Neural cell (in vitro differentiated cells): Measurements from ENCODE around the gene PLP1. TPM values are rescaled to one million over a fixed set of nuclear protein-coding genes. Genes with fewer than 3 reads are reported as not detected.

ENCODE experiments used
- H2AFZ ChIP-seq: fragments of 200-600, 300-800 bp; sonication (generic), shearing (Covaris generic); 2 replicates; pipeline ENCODE4 v1.6.0; 2014; ENCODE audit warnings: low read depth, mild to moderate bottlenecking, antibody characterized with exemption, low read length, moderate library complexity
- H3F3A ChIP-seq: fragments of 200-600 bp; shearing (Covaris generic); 2 replicates; pipeline ENCODE4 v1.6.1; 2016; ENCODE audit warnings: mild to moderate bottlenecking, moderate library complexity, mixed read lengths, antibody characterized with exemption, low read length; ENCODE audit not compliant: insufficient read depth, poor library complexity, severe bottlenecking
- H3K27ac ChIP-seq: fragments of 200-600, 300-800 bp; sonication (generic), shearing (Covaris generic); 2 replicates; pipeline ENCODE4 v1.5.1; 2014; ENCODE audit warnings: mild to moderate bottlenecking, low read length, moderate library complexity
- H3K27me3 ChIP-seq: fragments of 300-800, 200-600 bp; sonication (generic), shearing (Covaris generic); 2 replicates; pipeline ENCODE4 v1.6.0; 2014; ENCODE audit warnings: mild to moderate bottlenecking, low read depth, low read length, moderate library complexity; ENCODE audit not compliant: insufficient read depth
- H3K36me3 ChIP-seq: fragments of 300-800, 200-600 bp; sonication (generic), shearing (Covaris generic); 2 replicates; pipeline ENCODE4 v1.5.1; 2014; ENCODE audit warnings: mild to moderate bottlenecking, antibody characterized with exemption, low read length, moderate library complexity; ENCODE audit not compliant: insufficient read depth
- H3K4me2 ChIP-seq: fragments of 300-800, 200-600 bp; sonication (generic), shearing (Covaris generic); 2 replicates; pipeline ENCODE4 v1.6.0; 2014; ENCODE audit warnings: mild to moderate bottlenecking, low read length
- H3K4me3 ChIP-seq: fragments of 300-800, 200-600 bp; sonication (generic), shearing (Covaris generic); 2 replicates; pipeline ENCODE4 v1.5.1; 2014; ENCODE audit warnings: mild to moderate bottlenecking, low read length, moderate library complexity
- H3K79me2 ChIP-seq: fragments of 200-600 bp; shearing (Covaris generic); replicated peaks from 2 replicates; pipeline ENCODE4 v1.6.0; 2014; ENCODE audit warnings: mild to moderate bottlenecking, low read length, moderate library complexity; ENCODE audit not compliant: insufficient read depth
- H3K9ac ChIP-seq: fragments of 300-800, 200-600 bp; sonication (generic), shearing (Covaris generic); 2 replicates; pipeline ENCODE4 v1.6.1; 2016; ENCODE audit warnings: mild to moderate bottlenecking, low read length, mixed read lengths
- H3K9me2 ChIP-seq: fragments of 200-600 bp; shearing (Covaris generic); 2 replicates; pipeline ENCODE4 v1.6.1; 2016; ENCODE audit warnings: mild to moderate bottlenecking, low read length, mixed read lengths; ENCODE audit not compliant: insufficient read depth
- H3K9me3 ChIP-seq: fragments of 200-600, 300-800 bp; sonication (generic), shearing (Covaris generic); 2 replicates; pipeline ENCODE4 v1.6.1; 2016; ENCODE audit warnings: mild to moderate bottlenecking, mixed run types, low read length, moderate library complexity, mixed read lengths
- H4K20me1 ChIP-seq: fragments of 200-600 bp; shearing (Covaris generic); 2 replicates; pipeline ENCODE4 v1.6.1; 2016; ENCODE audit warnings: mild to moderate bottlenecking, mixed run types; ENCODE audit not compliant: insufficient read depth
- EP300 ChIP-seq: fragments of 450-650 bp; conservative IDR thresholded peaks from 2 replicates; pipeline ENCODE4 v1.6.1; 2014; ENCODE audit warnings: antibody characterized with exemption, mild to moderate bottlenecking, moderate library complexity; ENCODE audit not compliant: poor library complexity, severe bottlenecking
- EZH2 ChIP-seq: fragments of 200-600, 300-800 bp; shearing (Covaris generic), sonication (generic); IDR thresholded peaks from 2 replicates; pipeline ENCODE4 v1.6.1; 2014; ENCODE audit warnings: antibody characterized with exemption, low read length, borderline replicate concordance, mild to moderate bottlenecking; ENCODE audit not compliant: insufficient read depth, poor library complexity, severe bottlenecking
- MXI1 ChIP-seq: fragments of 450-650 bp; conservative IDR thresholded peaks from 2 replicates; pipeline ENCODE4 v1.6.1; 2014; ENCODE audit warnings: antibody characterized with exemption, mild to moderate bottlenecking; ENCODE audit not compliant: poor library complexity, severe bottlenecking
- POLR2AphosphoS5 ChIP-seq: IDR thresholded peaks from 2 replicates; pipeline ENCODE4 v1.6.1; 2012
- RAD21 ChIP-seq: fragments of 450-650 bp; conservative IDR thresholded peaks from 2 replicates; pipeline ENCODE4 v1.6.1; 2014; ENCODE audit warnings: antibody characterized with exemption, mild to moderate bottlenecking, moderate library complexity
- SMC3 ChIP-seq: fragments of 450-650 bp; conservative IDR thresholded peaks from 2 replicates; pipeline ENCODE4 v1.6.1; 2014; ENCODE audit warnings: antibody characterized with exemption, mild to moderate bottlenecking, moderate library complexity; ENCODE audit not compliant: poor library complexity
- TAF1 ChIP-seq: IDR thresholded peaks from 2 replicates; pipeline ENCODE4 v1.6.1; 2012; ENCODE audit warnings: low read depth
- polyA plus RNA-seq: library from polyadenylated mRNA; depleted of rRNA; stranded (reverse); fragments of >200 nt; gene quantifications from 2 replicates; pipeline ENCODE4 v1.2.3, GENCODE V29; 2014
- TF ChIP-seq, protein P1 (sequence below): IDR thresholded peaks from 2 replicates; pipeline ENCODE4 v1.6.1; 2012; ENCODE audit warnings: borderline replicate concordance
- TF ChIP-seq, protein P2 (sequence below): fragments of 450-650 bp; IDR thresholded peaks from 2 replicates; pipeline ENCODE4 v1.5.1; 2014; ENCODE audit warnings: antibody characterized with exemption, mild to moderate bottlenecking, moderate library complexity; ENCODE audit not compliant: poor library complexity, severe bottlenecking

PLP1 gene
- polyA plus RNA-seq, 1 donor from 2014 or later: 0.71 TPM

DNA sequence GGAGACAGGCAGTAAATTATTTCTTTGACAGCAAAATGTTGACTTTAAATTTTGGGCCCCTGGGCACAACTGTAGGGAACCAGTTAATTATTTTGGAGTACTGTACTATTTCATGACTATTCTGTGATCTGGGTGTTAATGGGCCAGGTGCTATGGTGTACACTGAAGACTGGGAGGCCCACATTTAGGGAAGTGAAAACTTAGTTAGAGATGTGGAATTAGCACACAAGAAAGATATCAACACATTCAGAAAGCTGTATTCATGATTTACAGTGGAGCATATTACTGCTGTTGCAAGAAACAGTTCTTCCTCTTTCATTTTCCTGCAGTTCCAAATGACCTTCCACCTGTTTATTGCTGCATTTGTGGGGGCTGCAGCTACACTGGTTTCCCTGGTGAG lies 12.4 kb downstream of the PLP1 start:
- no peak overlapping the region for H3K27ac ChIP-seq
- no peaks in the 10 kb centered on the region for H3K36me3 ChIP-seq
- no peaks in the 10 kb centered on the region for H3K79me2 ChIP-seq
- H3K27me3 ChIP-seq: no peaks in the 10 kb centered on the region
- no peaks in the 10 kb centered on the region for H3F3A ChIP-seq
- no peak overlapping the region for H3K4me2 ChIP-seq
- no peaks in the 10 kb centered on the region for H3K9me2 ChIP-seq
- no peaks in the 10 kb centered on the region for H4K20me1 ChIP-seq
- TF ChIP-seq RAD21 (no peak), EP300 (no peak), MXI1 (no peak), TAF1 (no peak), POLR2AphosphoS5 (no peak), EZH2 (no peak), SMC3 (no peak)
- TF ChIP-seq, protein P1, sequence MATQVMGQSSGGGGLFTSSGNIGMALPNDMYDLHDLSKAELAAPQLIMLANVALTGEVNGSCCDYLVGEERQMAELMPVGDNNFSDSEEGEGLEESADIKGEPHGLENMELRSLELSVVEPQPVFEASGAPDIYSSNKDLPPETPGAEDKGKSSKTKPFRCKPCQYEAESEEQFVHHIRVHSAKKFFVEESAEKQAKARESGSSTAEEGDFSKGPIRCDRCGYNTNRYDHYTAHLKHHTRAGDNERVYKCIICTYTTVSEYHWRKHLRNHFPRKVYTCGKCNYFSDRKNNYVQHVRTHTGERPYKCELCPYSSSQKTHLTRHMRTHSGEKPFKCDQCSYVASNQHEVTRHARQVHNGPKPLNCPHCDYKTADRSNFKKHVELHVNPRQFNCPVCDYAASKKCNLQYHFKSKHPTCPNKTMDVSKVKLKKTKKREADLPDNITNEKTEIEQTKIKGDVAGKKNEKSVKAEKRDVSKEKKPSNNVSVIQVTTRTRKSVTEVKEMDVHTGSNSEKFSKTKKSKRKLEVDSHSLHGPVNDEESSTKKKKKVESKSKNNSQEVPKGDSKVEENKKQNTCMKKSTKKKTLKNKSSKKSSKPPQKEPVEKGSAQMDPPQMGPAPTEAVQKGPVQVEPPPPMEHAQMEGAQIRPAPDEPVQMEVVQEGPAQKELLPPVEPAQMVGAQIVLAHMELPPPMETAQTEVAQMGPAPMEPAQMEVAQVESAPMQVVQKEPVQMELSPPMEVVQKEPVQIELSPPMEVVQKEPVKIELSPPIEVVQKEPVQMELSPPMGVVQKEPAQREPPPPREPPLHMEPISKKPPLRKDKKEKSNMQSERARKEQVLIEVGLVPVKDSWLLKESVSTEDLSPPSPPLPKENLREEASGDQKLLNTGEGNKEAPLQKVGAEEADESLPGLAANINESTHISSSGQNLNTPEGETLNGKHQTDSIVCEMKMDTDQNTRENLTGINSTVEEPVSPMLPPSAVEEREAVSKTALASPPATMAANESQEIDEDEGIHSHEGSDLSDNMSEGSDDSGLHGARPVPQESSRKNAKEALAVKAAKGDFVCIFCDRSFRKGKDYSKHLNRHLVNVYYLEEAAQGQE: no peak
- TF ChIP-seq, protein P2, sequence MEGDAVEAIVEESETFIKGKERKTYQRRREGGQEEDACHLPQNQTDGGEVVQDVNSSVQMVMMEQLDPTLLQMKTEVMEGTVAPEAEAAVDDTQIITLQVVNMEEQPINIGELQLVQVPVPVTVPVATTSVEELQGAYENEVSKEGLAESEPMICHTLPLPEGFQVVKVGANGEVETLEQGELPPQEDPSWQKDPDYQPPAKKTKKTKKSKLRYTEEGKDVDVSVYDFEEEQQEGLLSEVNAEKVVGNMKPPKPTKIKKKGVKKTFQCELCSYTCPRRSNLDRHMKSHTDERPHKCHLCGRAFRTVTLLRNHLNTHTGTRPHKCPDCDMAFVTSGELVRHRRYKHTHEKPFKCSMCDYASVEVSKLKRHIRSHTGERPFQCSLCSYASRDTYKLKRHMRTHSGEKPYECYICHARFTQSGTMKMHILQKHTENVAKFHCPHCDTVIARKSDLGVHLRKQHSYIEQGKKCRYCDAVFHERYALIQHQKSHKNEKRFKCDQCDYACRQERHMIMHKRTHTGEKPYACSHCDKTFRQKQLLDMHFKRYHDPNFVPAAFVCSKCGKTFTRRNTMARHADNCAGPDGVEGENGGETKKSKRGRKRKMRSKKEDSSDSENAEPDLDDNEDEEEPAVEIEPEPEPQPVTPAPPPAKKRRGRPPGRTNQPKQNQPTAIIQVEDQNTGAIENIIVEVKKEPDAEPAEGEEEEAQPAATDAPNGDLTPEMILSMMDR: no peak
- H3K4me3 ChIP-seq: no peak overlapping the region
- H3K9me3 ChIP-seq: no peaks in the 10 kb centered on the region
- no peak overlapping the region for H3K9ac ChIP-seq
- no peak overlapping the region for H2AFZ ChIP-seq

DNA sequence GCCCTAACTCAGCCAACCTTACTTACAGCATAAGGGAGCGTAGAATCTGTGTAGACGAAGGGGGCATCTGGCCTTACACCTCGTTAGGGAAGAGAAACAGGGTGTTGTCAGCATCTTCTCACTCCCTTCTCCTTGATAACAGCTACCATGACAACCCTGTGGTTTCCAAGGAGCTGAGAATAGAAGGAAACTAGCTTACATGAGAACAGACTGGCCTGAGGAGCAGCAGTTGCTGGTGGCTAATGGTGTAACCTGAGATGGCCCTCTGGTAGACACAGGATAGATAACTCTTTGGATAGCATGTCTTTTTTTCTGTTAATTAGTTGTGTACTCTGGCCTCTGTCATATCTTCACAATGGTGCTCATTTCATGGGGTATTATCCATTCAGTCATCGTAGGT lies 14.6 kb downstream of the PLP1 start:
- H4K20me1 ChIP-seq: no peaks in the 10 kb centered on the region
- no peaks in the 10 kb centered on the region for H3F3A ChIP-seq
- H3K9me3 ChIP-seq: no peaks in the 10 kb centered on the region
- H3K79me2 ChIP-seq: no peaks in the 10 kb centered on the region
- TF ChIP-seq POLR2AphosphoS5: no peak
- TF ChIP-seq EZH2: no peak
- TF ChIP-seq, protein P2: no peak
- no peak for TF ChIP-seq EP300
- TF ChIP-seq SMC3: no peak
- TF ChIP-seq MXI1: no peak
- TF ChIP-seq TAF1: no peak
- H3K4me3 ChIP-seq: no peak overlapping the region
- H3K27ac ChIP-seq: peak overlapping the region; percentile 44
- H3K9ac ChIP-seq: no peak overlapping the region
- no peak overlapping the region for H2AFZ ChIP-seq
- H3K27me3 ChIP-seq: no peaks in the 10 kb centered on the region
- no peaks in the 10 kb centered on the region for H3K9me2 ChIP-seq
- H3K36me3 ChIP-seq: no peaks in the 10 kb centered on the region
- H3K4me2 ChIP-seq: no peak overlapping the region
